ENCODE results near the gene METTL9. TPM values are rescaled to one million over a fixed set of nuclear protein-coding genes. Genes with fewer than 3 reads are reported as not detected.

The METTL9 gene
- total and polyA plus RNA-seq, 2 experiments from 2014 or later = 72.5 to 152 TPM

GRCh38 chr16:21620592-21620991 is 21.2 kb downstream of the METTL9 start (continued):
- no peak for TF ChIP-seq CTCF (conservative IDR thresholded peaks at IDR 0.05; ENCODE audit: low read depth in 2 of 2)

GRCh38 chr16:21622545-21622944 is 23.2 kb downstream of the METTL9 start:
- Mint-ChIP-seq H3K4me3 (no peak overlapping the region), H3K27ac (no peak overlapping the region), H3K9me3 (no peaks in the 10 kb centered on the region), H3K36me3 (ENCODE audit: low read depth) (peaks cover 48% of the 10 kb centered on the region), H3K27me3 (ENCODE audit: insufficient read depth, low read depth, poor library complexity) (peaks cover 2% of the 10 kb centered on the region), H3K4me1 (peaks cover 5% of the 10 kb centered on the region; the same call in 1 of the 3 replicates)
- ATAC-seq (no peak), DNase-seq (ENCODE audit: low spot score) (no peak)
- Histone ChIP-seq H3K27ac (ENCODE audit: low read depth) (no peak overlapping the region), H3K79me2 (replicated peaks; ENCODE audit: insufficient read depth) (peaks cover 10% of the 10 kb centered on the region; the same call in 1 of the 2 replicates), H3K4me1 (ENCODE audit: insufficient read depth) (no peaks in the 10 kb centered on the region), H4K20me1 (replicated peaks; ENCODE audit: insufficient read depth) (0 out of 2 replicates have a peak, but pooled peaks cover 3% of the 10 kb centered on the region), H3K36me3 (ENCODE audit: insufficient read depth) (0 out of 2 replicates have a peak, but pooled peaks cover 5% of the 10 kb centered on the region), H3F3A (replicated peaks; ENCODE audit: low read depth) (no peaks in the 10 kb centered on the region), H3K9me2 (ENCODE audit: insufficient read depth) (no peaks in the 10 kb centered on the region), H3K27me3 (ENCODE audit: insufficient read depth) (no peaks in the 10 kb centered on the region), H3K4me3 (no peak overlapping the region), H2AFZ (no peak overlapping the region), H3K4me2 (no peak overlapping the region)
- TF ChIP-seq JUNB (IDR thresholded peaks at IDR 0.05; ENCODE audit: unreplicated experiment) = no peak
- TF ChIP-seq CREB1 (CRISPR knock-in tag; IDR thresholded peaks at IDR 0.05; ENCODE audit: low read depth) = no peak
- no peak for TF ChIP-seq ZNF462 (CRISPR knock-in tag; IDR thresholded peaks at IDR 0.05)
- no peak for TF ChIP-seq ZNF114 (CRISPR knock-in tag; IDR thresholded peaks at IDR 0.05)
- TF ChIP-seq ZNF331 (CRISPR knock-in tag; IDR thresholded peaks at IDR 0.05; ENCODE audit: low read depth) = no peak
- TF ChIP-seq POLR2AphosphoS5 (IDR thresholded peaks at IDR 0.05; ENCODE audit: low read depth) = no peak
- no peak for TF ChIP-seq CTCF (conservative IDR thresholded peaks at IDR 0.05; ENCODE audit: low read depth in 2 of 2)
- no peak for TF ChIP-seq EZH2phosphoT487 (IDR thresholded peaks at IDR 0.05; ENCODE audit: unreplicated experiment)

Data from GM23338 (cell line).